ENCODE results near the gene TMIGD1. TPM values are rescaled to one million over a fixed set of nuclear protein-coding genes. Genes with fewer than 3 reads are reported as not detected.

TMIGD1 gene
- total RNA-seq, 1 experiment from 2014 or later: not detected

DNA sequence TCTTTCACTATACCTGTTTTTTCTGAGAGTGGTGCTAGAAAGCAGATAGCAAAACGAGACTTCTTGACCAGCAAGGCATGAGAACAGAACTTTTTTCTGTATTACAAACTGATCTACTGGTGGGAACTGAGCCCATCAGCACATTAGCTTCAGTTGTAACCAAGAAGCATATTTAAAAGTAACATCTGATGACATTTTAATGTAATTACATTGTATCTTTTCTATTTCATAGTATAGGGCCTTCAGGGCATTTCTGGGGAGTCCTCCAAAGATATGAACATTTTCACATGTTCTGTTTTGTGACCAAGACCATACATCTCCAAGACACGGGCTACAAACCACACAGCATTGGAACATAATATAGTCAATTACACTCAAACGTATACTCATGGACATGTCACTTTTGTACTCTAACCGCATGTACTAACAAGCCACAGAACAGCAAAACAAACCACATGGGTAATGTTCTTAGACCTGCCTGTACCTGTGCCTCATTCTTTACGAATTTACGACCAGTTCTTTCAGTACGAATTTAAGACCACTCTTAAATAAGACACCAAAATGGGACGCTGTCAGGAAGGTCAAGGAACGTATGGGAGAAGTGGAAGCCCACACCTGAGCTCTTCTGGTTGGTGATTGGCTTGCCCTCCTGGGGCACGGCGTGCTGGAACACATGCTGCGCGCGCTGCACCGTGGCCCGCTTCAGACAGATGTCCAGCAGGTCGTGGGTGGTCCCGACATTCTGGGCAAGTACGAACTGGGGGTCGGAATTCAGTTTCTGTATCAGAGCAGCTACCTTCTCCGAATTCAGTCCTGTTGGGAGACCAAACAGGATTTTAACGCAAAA lies 42.9 kb downstream of the TMIGD1 start:
- DNase-seq (ENCODE audit: low read depth): peak; percentile 35

DNA sequence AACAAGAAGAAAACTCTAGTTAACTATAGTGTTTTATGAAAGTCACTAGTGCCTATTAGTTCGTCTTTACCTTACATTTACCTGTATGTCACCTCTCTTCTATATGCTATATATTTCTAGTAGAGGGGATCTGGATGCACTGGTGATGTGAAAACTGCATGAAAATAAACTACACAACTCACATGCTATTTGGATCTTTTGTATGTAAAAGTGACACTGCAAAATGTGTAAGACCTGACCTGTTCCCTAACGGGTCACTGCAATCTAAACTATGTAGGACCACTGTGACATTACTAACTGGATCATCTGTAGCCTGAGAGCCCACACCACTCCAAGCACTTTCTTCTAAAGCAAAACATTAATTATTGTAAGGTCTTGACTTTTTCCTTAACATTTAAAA lies 43.8 kb downstream of the TMIGD1 start:
- DNase-seq (ENCODE audit: low read depth): no peak

DNA sequence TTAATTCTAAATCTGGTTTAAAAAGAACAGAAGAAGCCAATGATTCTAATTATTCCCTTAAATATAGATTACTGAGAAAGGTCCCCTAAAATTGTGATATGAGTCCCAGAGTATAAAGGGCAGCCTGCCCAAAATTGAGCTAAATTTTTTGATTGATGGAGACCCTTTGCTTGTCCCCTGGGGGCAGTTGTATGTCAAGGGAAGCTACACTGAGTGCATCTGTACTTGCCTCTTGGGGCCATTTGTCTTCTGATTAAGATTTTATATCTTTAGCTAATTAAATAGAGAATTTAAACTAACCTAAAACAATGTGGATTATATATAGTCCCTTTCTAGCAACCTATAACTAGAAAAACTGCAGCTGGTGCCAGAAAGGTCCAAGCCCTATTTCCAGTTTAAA lies 54.7 kb downstream of the TMIGD1 start:
- no peak for DNase-seq (ENCODE audit: low read depth)

DNA sequence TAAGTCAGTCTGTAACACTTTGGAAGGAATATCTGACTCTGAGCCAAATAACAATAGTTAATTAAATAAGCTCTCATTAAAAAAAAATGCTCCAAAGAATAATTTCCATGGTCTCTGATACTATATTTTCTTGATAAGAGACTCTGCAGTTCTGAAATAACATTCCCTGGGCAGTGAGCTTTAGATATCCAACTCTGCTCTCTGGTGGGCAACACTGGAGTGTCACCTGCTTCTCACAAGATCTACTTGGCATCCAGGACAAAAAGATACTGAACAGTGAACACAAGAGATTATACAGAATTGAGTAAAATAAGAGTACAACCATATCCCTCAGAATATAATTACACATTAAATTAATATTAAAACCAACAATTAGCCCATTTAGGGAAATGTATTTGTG lies 55.8 kb downstream of the TMIGD1 start:
- peak; percentile 16 for DNase-seq (ENCODE audit: low read depth)

DNA sequence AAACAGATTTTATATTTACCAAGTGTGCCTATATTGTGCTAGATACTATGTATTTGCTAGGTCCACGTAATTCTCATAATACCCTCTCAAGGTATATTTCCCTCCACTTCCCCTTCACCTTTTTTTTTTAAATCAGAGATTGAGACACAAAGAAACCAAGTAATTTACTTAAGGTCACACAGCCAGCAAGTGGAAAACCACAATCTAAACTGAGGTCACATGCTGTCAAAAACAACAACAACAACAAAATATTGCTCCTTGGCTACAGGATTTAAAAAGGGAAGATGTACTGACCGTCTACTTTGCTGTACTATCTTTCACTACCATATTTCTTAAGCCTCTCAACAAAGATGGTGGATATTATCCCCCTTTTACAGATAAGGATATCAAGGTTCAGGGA lies 57.9 kb downstream of the TMIGD1 start:
- no peak for DNase-seq (ENCODE audit: low read depth)

DNA sequence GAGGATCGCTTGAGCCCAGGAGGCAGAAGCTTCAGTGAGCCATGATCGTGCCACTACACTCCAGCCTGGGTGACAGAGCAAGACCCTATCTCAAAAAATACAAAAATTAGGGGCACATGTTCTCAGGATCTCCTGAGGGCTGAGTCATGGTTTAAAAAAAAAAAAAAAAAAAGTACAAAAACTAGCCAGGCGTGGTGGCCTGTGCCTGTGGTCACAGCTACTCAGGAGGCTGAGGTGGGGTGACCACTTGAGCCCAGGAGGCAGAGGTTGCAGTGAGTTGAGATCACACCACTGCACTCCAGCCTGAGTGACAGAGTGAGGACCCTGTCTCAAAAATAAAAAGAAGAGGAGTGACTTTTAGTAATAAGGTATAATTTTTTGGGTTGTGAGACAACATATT lies 59.0 kb downstream of the TMIGD1 start:
- no peak for DNase-seq (ENCODE audit: low read depth)

DNA sequence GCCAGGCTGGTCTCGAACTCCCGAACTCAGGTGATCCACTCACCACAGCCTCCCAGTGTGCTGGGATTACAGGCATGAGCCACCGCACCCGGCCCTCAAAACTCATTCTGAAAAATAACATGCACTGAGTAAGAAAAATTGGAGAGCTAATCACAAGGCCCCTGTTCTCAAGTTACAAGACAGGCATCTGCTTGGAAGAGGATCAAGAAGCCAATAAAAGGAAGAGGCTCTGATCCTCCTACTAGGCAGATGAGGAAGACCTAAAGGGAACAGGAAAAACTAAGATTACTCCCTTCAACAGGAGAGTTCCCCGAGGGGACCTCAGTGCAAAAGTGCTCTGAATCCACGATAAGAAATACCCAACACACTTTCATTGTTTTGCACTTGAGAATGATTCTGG lies 60.5 kb downstream of the TMIGD1 start:
- no peak for DNase-seq (ENCODE audit: low read depth)

DNA sequence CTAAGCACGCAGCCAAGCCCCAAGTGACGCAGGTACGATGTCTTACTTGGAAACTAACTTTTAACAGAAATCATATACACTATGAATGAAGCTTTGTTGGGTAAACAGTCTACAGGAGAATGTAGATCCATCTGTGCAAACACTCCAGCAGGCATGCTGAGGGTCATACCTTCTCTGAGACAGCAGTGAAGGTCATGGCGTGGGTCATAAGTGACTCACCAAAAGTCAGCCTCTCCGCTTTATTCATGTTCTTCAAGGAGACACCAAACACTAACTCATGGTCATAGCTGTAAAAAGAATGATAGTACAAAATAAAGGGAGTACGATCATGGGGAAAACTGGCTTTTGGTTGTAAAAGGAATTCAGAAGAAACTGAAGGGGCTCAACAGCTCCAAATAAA lies 62.8 kb downstream of the TMIGD1 start:
- peak; percentile 8 for DNase-seq (ENCODE audit: low read depth)

DNA sequence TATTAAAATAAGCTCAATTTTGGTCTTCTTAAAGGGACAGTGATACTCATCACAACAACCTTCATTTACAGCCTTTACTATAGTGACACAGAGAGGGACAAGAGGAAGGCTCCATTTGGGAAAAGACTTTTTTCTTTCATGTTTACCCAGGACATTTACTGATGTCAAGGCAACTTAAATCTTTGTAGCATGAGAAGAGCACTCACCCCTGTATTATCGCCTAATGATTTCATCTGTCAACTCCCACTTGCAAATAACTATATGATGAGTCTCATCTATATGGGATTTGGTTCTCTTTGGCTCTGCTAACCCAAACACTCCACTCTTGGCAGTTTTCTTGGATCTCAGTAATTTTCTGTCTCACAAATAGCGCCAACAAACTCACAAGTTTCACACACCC lies 66.2 kb downstream of the TMIGD1 start:
- no peak for DNase-seq (ENCODE audit: low read depth)

Other genes with a start within 250 kb of the TMIGD1 start
- gene NSRP1, start 217.2 kb downstream of the TMIGD1 start, total RNA-seq (2014; rRNA removed; shearing (Covaris generic)): 3.9 and 8.1 TPM in 2 replicates
- gene SLC6A4, start 98.4 kb downstream of the TMIGD1 start, total RNA-seq (2014; rRNA removed; shearing (Covaris generic)): not detected in 2 replicates
- 25.0 and 26.9 TPM in 2 replicates for gene BLMH, start 42.1 kb downstream of the TMIGD1 start, total RNA-seq (2014; rRNA removed; shearing (Covaris generic))
- gene CPD, start 44.9 kb upstream of the TMIGD1 start, total RNA-seq (2014; rRNA removed; shearing (Covaris generic)): 31.8 and 61.6 TPM in 2 replicates
- 23.3 and 28.2 TPM in 2 replicates for gene GOSR1, start 143.4 kb upstream of the TMIGD1 start, total RNA-seq (2014; rRNA removed; shearing (Covaris generic))

Data from RPMI7951 (cell line).